ENCODE data around the gene TARDBP. TPM values are rescaled to one million over a fixed set of nuclear protein-coding genes. Genes with fewer than 3 reads are reported as not detected.
"Not testable (repeated sequence)": the region's sequence is repeated elsewhere in the genome, so short reads cannot be mapped to it uniquely, and the experiment has no call there.

TARDBP gene
- total RNA-seq, 1 donor from 2014 or later, result 112 TPM

DNA sequence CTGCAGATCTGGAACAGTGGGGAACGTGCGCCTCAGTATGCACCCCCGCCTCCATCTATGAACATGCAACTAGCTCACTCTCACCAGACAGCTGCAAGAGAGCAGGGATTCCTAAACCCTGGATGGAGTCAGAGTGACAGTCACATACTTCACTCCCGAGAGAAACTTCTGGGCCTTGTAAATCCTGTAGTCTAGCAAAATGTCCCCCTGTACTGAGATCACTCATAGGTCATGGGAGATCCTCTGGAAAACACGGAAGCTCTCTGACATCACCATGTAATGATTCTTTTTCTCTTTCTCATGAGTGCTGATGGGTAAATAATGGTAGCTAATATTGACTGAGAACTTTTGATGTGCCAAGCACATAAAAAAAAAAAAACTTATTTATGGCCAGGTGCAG is 23.4 kb upstream of the TARDBP start:
- TF ChIP-seq, protein P1, sequence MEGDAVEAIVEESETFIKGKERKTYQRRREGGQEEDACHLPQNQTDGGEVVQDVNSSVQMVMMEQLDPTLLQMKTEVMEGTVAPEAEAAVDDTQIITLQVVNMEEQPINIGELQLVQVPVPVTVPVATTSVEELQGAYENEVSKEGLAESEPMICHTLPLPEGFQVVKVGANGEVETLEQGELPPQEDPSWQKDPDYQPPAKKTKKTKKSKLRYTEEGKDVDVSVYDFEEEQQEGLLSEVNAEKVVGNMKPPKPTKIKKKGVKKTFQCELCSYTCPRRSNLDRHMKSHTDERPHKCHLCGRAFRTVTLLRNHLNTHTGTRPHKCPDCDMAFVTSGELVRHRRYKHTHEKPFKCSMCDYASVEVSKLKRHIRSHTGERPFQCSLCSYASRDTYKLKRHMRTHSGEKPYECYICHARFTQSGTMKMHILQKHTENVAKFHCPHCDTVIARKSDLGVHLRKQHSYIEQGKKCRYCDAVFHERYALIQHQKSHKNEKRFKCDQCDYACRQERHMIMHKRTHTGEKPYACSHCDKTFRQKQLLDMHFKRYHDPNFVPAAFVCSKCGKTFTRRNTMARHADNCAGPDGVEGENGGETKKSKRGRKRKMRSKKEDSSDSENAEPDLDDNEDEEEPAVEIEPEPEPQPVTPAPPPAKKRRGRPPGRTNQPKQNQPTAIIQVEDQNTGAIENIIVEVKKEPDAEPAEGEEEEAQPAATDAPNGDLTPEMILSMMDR (IDR thresholded peaks at IDR 0.05), result no peak
- ATAC-seq (no peak), DNase-seq (no peak)
- Histone ChIP-seq H3K4me3 (no peak overlapping the region), H3K36me3 (no peaks in the 10 kb centered on the region), H3K4me1 (no peaks in the 10 kb centered on the region), H3K9me3 (no peaks in the 10 kb centered on the region), H3K27ac (no peak overlapping the region), H3K27me3 (peaks cover 6% of the 10 kb centered on the region)
- intact Hi-C loops (cut with DNase I), result no loop called here

DNA sequence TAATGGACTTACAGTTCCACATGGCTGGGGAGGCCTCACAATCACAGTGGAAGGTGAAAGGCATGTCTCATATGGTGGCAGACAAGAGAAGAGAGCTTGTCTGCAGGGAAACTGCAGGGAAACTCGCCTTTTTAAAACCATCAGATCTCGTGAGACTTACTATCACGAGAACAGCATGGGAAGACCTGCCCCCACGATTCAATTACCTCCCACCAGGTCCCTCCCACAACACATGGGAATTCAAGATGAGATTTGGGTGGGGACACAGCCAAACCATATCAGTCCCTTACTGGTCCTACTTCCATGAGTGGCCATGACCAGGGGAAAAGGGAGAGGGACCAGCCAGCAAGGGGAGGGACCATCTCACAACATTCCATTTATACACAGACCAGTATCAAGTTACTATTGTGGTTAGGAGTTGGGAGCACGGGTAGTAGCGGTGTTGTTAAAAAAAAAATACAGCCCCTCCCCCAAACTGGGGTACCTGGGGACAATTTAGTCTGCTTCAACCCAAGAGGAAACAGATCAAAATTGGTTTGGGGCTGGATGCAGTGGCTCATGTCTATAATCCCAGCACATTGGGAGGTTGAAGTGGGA is 22.4 kb upstream of the TARDBP start:
- H3K4me3 ChIP-seq; ATAC-seq; H3K27me3 ChIP-seq; H3K9me3 ChIP-seq; H3K36me3 ChIP-seq; DNase-seq; H3K27ac ChIP-seq; intact Hi-C loops (cut with DNase I); H3K4me1 ChIP-seq: not testable (repeated sequence)

DNA sequence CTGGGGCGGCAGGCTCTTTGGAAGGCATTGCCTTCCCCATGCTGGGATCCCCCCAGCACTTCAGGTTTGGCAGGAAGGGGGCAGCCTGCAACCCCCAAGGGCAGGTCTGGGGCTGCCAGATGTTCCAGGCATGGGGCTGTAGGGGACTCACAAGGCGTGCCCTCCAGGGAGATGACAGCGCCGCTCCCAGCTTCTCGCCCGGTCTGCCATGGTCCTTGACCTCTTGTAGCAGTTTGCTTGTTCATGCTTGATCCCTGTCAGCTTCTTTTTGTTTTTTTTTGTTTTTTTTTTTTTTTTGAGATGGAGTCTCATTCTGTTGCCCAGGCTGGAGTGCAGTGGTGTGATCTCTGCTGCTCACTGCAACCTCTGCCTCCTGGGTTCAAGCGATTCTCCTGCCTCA is 21.6 kb upstream of the TARDBP start:
- Histone ChIP-seq H3K36me3 (no peaks in the 10 kb centered on the region), H3K9me3 (no peaks in the 10 kb centered on the region), H3K4me3 (no peak overlapping the region), H3K27me3 (peaks cover under 1% of the 10 kb centered on the region), H3K27ac (no peak overlapping the region), H3K4me1 (no peaks in the 10 kb centered on the region)
- ATAC-seq (no peak), DNase-seq (no peak)
- TF ChIP-seq, protein P1 (IDR thresholded peaks at IDR 0.05), result no peak
- intact Hi-C loops (cut with DNase I), result no loop called here

DNA sequence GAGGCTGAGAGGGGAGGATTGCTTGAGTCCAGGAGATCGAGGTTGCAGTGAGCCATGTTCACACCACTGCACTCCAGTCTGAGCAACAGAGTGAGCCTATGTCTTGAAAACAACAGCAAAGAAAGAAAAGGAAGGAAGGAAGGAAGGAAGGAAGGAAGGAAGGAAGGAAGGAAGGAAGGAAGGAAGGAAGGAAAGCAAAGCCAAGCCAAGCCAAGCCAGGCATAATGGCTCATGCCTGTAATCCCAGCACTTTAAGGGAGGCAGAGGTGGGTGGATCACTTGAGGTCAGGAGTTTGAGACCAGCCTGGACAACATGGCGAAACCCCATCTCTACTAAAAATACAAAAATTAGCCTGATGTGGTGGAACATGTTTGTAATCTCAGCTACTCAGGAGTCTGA is 20.4 kb upstream of the TARDBP start:
- H3K27me3 ChIP-seq; DNase-seq; H3K4me1 ChIP-seq; H3K27ac ChIP-seq; H3K4me3 ChIP-seq; H3K36me3 ChIP-seq; H3K9me3 ChIP-seq; intact Hi-C loops (cut with DNase I); ATAC-seq: not testable (repeated sequence)

DNA sequence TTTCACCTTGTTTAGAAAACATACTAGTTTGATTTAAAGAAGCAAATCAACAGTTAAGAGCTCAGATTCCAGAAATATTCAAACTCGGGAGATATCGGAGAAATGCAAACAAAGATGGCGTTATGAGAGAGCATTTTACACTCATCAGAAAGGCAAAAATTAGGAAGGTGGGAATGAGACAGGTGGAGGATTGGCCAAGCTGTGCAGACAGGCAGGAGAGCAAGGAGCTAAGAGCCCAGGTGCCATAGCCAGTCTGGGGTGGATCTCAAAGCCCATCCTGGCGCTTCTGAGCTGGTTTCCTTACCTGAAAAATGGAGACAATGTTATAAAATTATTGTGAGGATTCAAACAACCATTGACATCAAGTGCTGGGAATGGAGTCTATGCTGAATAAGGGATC is 19.6 kb upstream of the TARDBP start:
- Histone ChIP-seq H3K27ac (no peak overlapping the region), H3K9me3 (no peaks in the 10 kb centered on the region), H3K4me1 (no peaks in the 10 kb centered on the region), H3K36me3 (no peaks in the 10 kb centered on the region), H3K4me3 (no peak overlapping the region), H3K27me3 (no peaks in the 10 kb centered on the region)
- ATAC-seq (no peak), DNase-seq (no peak)
- TF ChIP-seq, protein P1 (IDR thresholded peaks at IDR 0.05), result no peak
- intact Hi-C loops (cut with DNase I), result no loop called here

DNA sequence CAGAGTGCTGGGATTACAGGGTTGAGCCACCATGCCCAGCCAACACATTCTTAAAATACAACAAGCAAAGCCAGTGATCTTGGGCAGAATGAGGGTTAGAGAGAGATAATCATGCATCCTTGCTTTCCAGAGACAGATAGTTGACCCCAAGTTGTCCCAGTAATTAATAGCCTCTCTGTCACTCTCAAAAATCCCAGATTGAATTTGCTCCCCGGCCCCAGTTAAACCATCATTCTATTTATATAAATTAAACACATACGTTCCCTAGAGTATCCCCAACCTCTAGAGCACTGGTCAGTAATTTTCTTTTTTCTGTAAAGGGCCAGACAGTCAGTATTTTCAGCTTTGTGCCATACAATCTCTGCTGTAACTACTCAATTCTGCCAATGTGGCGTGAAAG is 16.4 kb upstream of the TARDBP start:
- ATAC-seq (no peak), DNase-seq (no peak)
- Histone ChIP-seq H3K4me1 (no peaks in the 10 kb centered on the region), H3K9me3 (no peaks in the 10 kb centered on the region), H3K4me3 (no peak overlapping the region), H3K27ac (no peak overlapping the region), H3K27me3 (no peaks in the 10 kb centered on the region), H3K36me3 (no peaks in the 10 kb centered on the region)
- TF ChIP-seq, protein P1 (IDR thresholded peaks at IDR 0.05), result no peak
- intact Hi-C loops (cut with DNase I), result no loop called here

DNA sequence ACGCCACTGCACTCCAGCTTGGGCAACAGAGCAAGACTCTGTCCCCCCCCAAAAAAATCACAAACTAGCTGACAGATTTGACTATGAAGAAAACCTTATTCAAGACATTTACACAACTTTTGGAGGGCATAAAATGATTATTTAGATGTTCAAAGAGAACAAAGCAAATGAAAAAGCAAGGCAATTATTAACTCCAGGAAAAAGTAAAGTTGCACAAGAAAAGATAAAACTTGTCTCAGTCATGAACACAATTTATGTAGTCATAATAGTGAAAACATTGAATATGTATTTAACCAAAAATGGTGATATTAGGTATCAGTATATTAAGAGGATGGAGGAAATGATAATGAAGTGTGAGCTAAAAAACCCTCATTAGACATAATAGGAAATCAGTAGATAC is 11.9 kb upstream of the TARDBP start:
- no peaks in the 10 kb centered on the region for H3K36me3 ChIP-seq
- no peaks in the 10 kb centered on the region for H3K4me1 ChIP-seq
- intact Hi-C loops (cut with DNase I), result no loop called here
- DNase-seq, result no peak
- H3K4me3 ChIP-seq, result no peak overlapping the region
- no peaks in the 10 kb centered on the region for H3K27me3 ChIP-seq
- H3K27ac ChIP-seq, result no peak overlapping the region
- no peaks in the 10 kb centered on the region for H3K9me3 ChIP-seq
- TF ChIP-seq, protein P1 (IDR thresholded peaks at IDR 0.05), result no peak
- no peak for ATAC-seq
